ENCODE data around the gene DIS3L. TPM values are rescaled to one million over a fixed set of nuclear protein-coding genes. Genes with fewer than 3 reads are reported as not detected.

Gene DIS3L
- total and polyA plus RNA-seq, 2 of the 13 experiments (the other 11 are each of a cell fraction or from before 2014, with no cell fraction given), result 21.0 to 50.5 TPM

DNA sequence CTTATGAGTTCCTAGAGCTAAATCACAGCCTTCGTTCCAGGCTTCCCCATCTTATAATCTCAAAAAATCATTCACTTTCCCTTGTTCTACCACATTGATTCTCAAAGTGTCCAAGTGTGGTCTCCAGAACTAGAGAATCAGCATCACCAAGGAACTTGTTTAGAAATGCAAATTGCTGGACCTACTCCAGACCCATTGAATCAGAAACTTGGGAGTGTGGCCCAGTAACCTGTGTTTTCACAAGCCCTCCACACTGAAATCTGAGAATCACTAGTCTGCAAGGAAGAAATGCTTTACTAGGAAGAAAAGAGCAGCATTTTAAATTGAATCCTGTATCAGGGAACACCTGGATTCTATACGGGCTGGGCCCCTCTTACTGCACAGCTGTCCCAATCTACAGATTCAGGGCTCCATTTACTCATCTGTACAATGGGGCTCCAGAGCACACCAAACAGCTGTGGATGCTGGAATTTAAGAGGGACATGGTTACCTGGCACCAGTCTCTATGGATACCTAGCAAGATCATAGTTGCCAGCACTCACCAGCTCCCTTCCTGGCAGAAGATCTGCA is 43.7 kb upstream of the DIS3L start (continued):
- no peak for TF ChIP-seq ISX (CRISPR knock-in tag; conservative IDR thresholded peaks at IDR 0.05)
- TF ChIP-seq TP53 (CRISPR knock-in tag; conservative IDR thresholded peaks at IDR 0.05), result no peak

DNA sequence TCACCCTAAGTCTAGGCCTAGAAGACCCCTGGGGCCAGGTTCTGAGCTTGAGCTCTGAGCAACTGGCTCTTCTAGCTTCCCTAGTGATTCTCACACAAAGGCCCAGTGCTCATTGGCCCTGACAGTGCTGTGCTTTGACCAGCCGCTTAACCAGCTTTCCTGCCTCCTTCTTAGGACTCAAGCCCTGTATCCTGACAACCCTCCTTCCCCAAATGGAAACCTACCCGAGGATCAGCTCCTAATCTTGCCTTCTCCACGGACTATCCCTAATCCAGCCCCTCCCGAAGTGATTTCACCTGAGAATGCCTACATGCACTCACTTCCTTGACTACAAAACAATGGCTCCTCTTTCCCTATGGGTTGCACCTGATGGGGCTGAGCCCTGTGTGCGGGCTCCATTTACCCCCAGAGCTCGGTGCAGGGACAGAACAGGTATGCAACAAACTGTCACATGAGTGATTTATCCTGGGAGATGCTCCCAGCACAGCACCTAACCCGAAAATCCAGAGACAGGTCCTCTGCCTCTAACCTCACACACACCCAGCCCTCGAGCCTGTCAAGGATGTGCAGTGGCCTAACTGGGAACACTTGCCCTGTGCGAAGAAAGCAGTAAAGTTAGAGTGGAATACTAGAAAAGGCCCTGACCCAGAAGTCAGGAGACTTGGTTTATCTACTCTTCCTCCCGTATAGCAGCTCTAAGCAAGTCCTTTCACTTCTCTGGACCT is 42.1 kb upstream of the DIS3L start:
- no peak for FAIRE-seq
- CTCF ChIA-PET (ENCODE audit: low intra/inter-chr PET ratio, low total read pairs), result no interaction called here
- TF ChIP-seq CBFB (CRISPR knock-in tag; IDR thresholded peaks at IDR 0.05) (no peak), ZNF543 (CRISPR knock-in tag; IDR thresholded peaks at IDR 0.05) (no peak), REPIN1 (CRISPR knock-in tag; IDR thresholded peaks at IDR 0.05; ENCODE audit: borderline replicate concordance, low read depth) (no peak), ZNF441 (CRISPR knock-in tag; IDR thresholded peaks at IDR 0.05; ENCODE audit: borderline replicate concordance) (no peak), FOXJ3 (CRISPR knock-in tag; IDR thresholded peaks at IDR 0.05; ENCODE audit: borderline replicate concordance) (no peak), ZNF260 (CRISPR knock-in tag; IDR thresholded peaks at IDR 0.05; ENCODE audit: borderline replicate concordance, low read depth) (no peak), ZNF773 (CRISPR knock-in tag; IDR thresholded peaks at IDR 0.05; ENCODE audit: borderline replicate concordance) (no peak), ZNF510 (CRISPR knock-in tag; IDR thresholded peaks at IDR 0.05; ENCODE audit: low read depth) (no peak), NAIF1 (CRISPR knock-in tag; IDR thresholded peaks at IDR 0.05; ENCODE audit: borderline replicate concordance) (no peak), ZNF143 (CRISPR knock-in tag; IDR thresholded peaks at IDR 0.05) (no peak)
- TF ChIP-seq, protein P1, sequence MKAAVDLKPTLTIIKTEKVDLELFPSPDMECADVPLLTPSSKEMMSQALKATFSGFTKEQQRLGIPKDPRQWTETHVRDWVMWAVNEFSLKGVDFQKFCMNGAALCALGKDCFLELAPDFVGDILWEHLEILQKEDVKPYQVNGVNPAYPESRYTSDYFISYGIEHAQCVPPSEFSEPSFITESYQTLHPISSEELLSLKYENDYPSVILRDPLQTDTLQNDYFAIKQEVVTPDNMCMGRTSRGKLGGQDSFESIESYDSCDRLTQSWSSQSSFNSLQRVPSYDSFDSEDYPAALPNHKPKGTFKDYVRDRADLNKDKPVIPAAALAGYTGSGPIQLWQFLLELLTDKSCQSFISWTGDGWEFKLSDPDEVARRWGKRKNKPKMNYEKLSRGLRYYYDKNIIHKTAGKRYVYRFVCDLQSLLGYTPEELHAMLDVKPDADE (CRISPR knock-in tag; IDR thresholded peaks at IDR 0.05), result no peak
- TF ChIP-seq, protein P2, sequence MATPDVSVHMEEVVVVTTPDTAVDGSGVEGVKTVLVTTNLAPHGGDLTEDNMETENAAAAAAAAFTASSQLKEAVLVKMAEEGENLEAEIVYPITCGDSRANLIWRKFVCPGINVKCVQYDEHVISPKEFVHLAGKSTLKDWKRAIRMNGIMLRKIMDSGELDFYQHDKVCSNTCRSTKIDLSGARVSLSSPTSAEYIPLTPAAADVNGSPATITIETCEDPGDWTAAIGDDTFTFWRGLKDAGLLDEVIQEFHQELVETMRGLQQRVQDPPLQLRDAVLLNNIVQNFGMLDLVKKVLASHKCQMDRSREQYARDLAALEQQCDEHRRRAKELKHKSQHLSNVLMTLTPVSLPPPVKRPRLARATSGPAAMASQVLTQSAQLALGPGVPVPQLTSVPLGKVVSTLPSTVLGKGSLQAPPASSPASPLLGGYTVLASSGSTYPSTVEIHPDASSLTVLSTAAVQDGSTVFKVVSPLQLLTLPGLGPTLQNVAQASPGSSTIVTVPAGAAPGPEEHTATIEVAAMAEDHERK (CRISPR knock-in tag; IDR thresholded peaks at IDR 0.05; ENCODE audit: low read depth), result no peak
- TF ChIP-seq, protein P3, sequence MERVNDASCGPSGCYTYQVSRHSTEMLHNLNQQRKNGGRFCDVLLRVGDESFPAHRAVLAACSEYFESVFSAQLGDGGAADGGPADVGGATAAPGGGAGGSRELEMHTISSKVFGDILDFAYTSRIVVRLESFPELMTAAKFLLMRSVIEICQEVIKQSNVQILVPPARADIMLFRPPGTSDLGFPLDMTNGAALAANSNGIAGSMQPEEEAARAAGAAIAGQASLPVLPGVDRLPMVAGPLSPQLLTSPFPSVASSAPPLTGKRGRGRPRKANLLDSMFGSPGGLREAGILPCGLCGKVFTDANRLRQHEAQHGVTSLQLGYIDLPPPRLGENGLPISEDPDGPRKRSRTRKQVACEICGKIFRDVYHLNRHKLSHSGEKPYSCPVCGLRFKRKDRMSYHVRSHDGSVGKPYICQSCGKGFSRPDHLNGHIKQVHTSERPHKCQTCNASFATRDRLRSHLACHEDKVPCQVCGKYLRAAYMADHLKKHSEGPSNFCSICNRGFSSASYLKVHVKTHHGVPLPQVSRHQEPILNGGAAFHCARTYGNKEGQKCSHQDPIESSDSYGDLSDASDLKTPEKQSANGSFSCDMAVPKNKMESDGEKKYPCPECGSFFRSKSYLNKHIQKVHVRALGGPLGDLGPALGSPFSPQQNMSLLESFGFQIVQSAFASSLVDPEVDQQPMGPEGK (CRISPR knock-in tag; IDR thresholded peaks at IDR 0.05), result no peak
- TF ChIP-seq, protein P4, sequence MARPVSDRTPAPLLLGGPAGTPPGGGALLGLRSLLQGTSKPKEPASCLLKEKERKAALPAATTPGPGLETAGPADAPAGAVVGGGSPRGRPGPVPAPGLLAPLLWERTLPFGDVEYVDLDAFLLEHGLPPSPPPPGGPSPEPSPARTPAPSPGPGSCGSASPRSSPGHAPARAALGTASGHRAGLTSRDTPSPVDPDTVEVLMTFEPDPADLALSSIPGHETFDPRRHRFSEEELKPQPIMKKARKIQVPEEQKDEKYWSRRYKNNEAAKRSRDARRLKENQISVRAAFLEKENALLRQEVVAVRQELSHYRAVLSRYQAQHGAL (CRISPR knock-in tag; IDR thresholded peaks at IDR 0.05; ENCODE audit: not compliant biosample characterization), result no peak

More for the DNA sequence above, 42.1 kb upstream of the DIS3L start:
- DNase-seq (ENCODE audit: low spot score) (no peak), ATAC-seq (no peak)
- intact Hi-C loops (cut with micrococcal nuclease; ENCODE audit: unreplicated experiment), result no loop called here
- H3K4me2 ChIP-seq (ENCODE audit: low read depth, low read length), result no peak overlapping the region
- in situ Hi-C loops (cut with HindIII; ENCODE audit: extremely low pct_ligation_motif_present, low pct_unique_long_range_greater_than_20kb), result loop anchor here (5.0 kb wide), 1 partner anchor 36 kb away; no protein-coding TSS in a partner anchor
- H3K4me3 ChIP-seq (replicated peaks in 1 of 3; ENCODE audit: insufficient read depth in 1 of 3, low read depth in 2 of 3, low read length in 3 of 3), result no peak overlapping the region
- no peaks in the 10 kb centered on the region for H3K9me3 ChIP-seq (ENCODE audit: low read length)
- H4K20me1 ChIP-seq (ENCODE audit: insufficient read depth, low read length), result peaks cover 7% of the 10 kb centered on the region; the same call in 1 of the 2 replicates
- POLR2A ChIA-PET, result no interaction called here
- no peaks in the 10 kb centered on the region for H3K36me3 ChIP-seq (replicated peaks in 1 of 2; ENCODE audit: control insufficient read depth in 1 of 2, insufficient read depth in 2 of 2, low read length in 2 of 2)
- H3K27ac ChIP-seq (ENCODE audit: extremely low read length, insufficient read depth, low read length), result no peak overlapping the region
- H3K9ac ChIP-seq (ENCODE audit: insufficient read depth, low read depth, low read length), result no peak overlapping the region
- 29% methylated on average over 10 of the region's 10 CpGs for WGBS (ENCODE audit: low lambda C conversion rate)
- H2AFZ ChIP-seq (ENCODE audit: low read length), result no peak overlapping the region
- peaks cover 23 to 80% of the 10 kb centered on the region in 2 experiments for H3K27me3 ChIP-seq (ENCODE audit: control insufficient read depth in 1 of 2, insufficient read depth in 2 of 2, low read length in 2 of 2)
- peaks cover 20% of the 10 kb centered on the region for H3K4me1 ChIP-seq (ENCODE audit: insufficient read depth, low read length)
- no peaks in the 10 kb centered on the region for H3K79me2 ChIP-seq (ENCODE audit: insufficient read depth, low read length)
- BruUV-seq (replicated peaks), result no TSS peak

Data from HepG2 (cell line).